ENCODE results near the gene CEBPZ. TPM values are rescaled to one million over a fixed set of nuclear protein-coding genes. Genes with fewer than 3 reads are reported as not detected.
A peak's percentile ranks its signal among the peaks of the same experiment; 100 is the strongest.

The CEBPZ gene
- total and polyA plus RNA-seq, 2 donors (not counting 3 experiments of a cell fraction or from before 2014, with no cell fraction given): 3.6 to 46.9 TPM

DNA sequence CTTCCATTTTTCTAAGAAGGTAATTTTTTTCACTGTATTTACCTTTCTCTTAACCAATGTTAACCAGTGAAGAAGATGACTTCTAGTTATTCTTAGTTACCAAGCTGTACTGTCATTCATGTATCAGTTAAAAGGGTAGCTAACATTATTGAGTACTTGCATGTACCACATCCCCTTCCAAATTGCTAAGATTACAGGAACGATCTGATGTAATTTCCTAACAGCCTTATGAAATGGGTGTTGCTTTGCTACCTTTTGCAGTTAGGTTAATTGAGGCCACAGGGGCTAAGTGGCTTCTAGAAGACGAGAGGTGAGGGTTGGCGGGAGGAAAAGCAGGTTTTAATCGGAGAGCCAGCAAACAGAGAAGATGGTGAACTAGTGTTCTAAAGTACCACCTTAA is 41.1 kb downstream of the CEBPZ start:
- no peaks in the 10 kb centered on the region for H3K79me2 ChIP-seq (ENCODE audit: control insufficient read depth, insufficient read depth, low read length)
- H3K27ac ChIP-seq (ENCODE audit: insufficient read depth, low read depth, low read length): no peak overlapping the region
- intact Hi-C loops (cut with micrococcal nuclease): no loop called here
- TF ChIP-seq MYC (IDR thresholded peaks at IDR 0.05; ENCODE audit: low read depth, low read length) (no peak), POLR2AphosphoS5 (IDR thresholded peaks at IDR 0.05; ENCODE audit: insufficient read depth, low read depth, low read length) (no peak), GATA2 (IDR thresholded peaks at IDR 0.05; ENCODE audit: insufficient read depth, insufficient read length, low read depth, low read length) (no peak), FOS (IDR thresholded peaks at IDR 0.05; ENCODE audit: borderline replicate concordance, insufficient read depth, low read length) (no peak), JUN (IDR thresholded peaks at IDR 0.05; ENCODE audit: borderline replicate concordance, insufficient read depth, insufficient read length, low read depth) (no peak), POLR2A (IDR thresholded peaks at IDR 0.05; ENCODE audit: low read depth, low read length) (no peak), CTCF (IDR thresholded peaks at IDR 0.05; ENCODE audit: extremely low read depth in 1 of 2, insufficient read depth in 1 of 2, low read depth in 1 of 2, low read length in 2 of 2) (no peak), EZH2 (IDR thresholded peaks at IDR 0.05; ENCODE audit: borderline replicate concordance, low read depth, low read length, severe bottlenecking) (no peak)
- TF ChIP-seq, protein P1, sequence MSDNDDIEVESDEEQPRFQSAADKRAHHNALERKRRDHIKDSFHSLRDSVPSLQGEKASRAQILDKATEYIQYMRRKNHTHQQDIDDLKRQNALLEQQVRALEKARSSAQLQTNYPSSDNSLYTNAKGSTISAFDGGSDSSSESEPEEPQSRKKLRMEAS (IDR thresholded peaks at IDR 0.05; ENCODE audit: insufficient read depth, insufficient read length): no peak
- DNase-seq (ENCODE audit: low read depth, low spot score): no peak
- peaks cover 0 to 4% of the 10 kb centered on the region in 2 experiments for H3K27me3 ChIP-seq (ENCODE audit: control insufficient read depth in 2 of 2, insufficient read depth in 2 of 2, low read length in 2 of 2)
- no peak overlapping the region for H3K4me3 ChIP-seq (replicated peaks in 1 of 3; ENCODE audit: insufficient read depth in 1 of 3, low read depth in 1 of 3, low read length in 3 of 3)
- no peaks in the 10 kb centered on the region for H3K9me3 ChIP-seq (replicated peaks; ENCODE audit: control insufficient read depth, insufficient read depth, low read length)
- no peak for FAIRE-seq
- no peaks in the 10 kb centered on the region for H3K9me1 ChIP-seq (replicated peaks; ENCODE audit: control insufficient read depth, extremely low read depth, insufficient read depth, low read length)
- ChIA-PET POLR2A (no interaction called here), CTCF (interaction anchor here (1.0 to 1.2 kb wide), 2 partner anchors 9 to 21 kb away, joined by 3 to 5 read pairs; no protein-coding TSS in a partner anchor)
- H3K4me1 ChIP-seq (ENCODE audit: control insufficient read depth, extremely low read depth, insufficient read depth, low read length): peaks cover 6% of the 10 kb centered on the region
- dilution Hi-C loops (cut with MboI; ENCODE audit: extremely low pct_ligation_motif_present, low sequenced_read_pairs): no loop called here
- H3K36me3 ChIP-seq (ENCODE audit: control insufficient read depth in 2 of 2, extremely low read depth in 1 of 2, insufficient read depth in 2 of 2, low read length in 2 of 2): no peaks in the 10 kb centered on the region
- no peak overlapping the region for H3K4me2 ChIP-seq (ENCODE audit: insufficient read depth, low read length)
- no peak overlapping the region for H3K9ac ChIP-seq (replicated peaks; ENCODE audit: extremely low read depth, insufficient read depth, low read length)
- H4K20me1 ChIP-seq (replicated peaks; ENCODE audit: control insufficient read depth, extremely low read depth, insufficient read depth, low read length): no peaks in the 10 kb centered on the region
- peak overlapping the region; percentile 58 for H2AFZ ChIP-seq (ENCODE audit: low read depth, low read length)
- BruUV-seq (replicated peaks): no TSS peak
